T47D (cell line): ENCODE data around the gene DHX16.

Experiments
- DNase-seq, 2 experiments: peaks; one replicate each; pipeline versions ENCODE4 v3.0.0 to v3.0.0-alpha.2; 2011 to 2012; ENCODE audit warnings: low read depth in 1 of 2, low spot score in 1 of 2
- JUND ChIP-seq: IDR thresholded peaks from 2 replicates; pipeline ENCODE4 v1.6.1; 2012; ENCODE audit warnings: low read depth
- in situ Hi-C: cut with HindIII; loops from 2 replicates; pipeline ENCODE4 v1.10.0; 2016; ENCODE audit warnings: low sequenced_read_pairs, low pct_unique_long_range_greater_than_20kb

DHX16 gene

DNA sequence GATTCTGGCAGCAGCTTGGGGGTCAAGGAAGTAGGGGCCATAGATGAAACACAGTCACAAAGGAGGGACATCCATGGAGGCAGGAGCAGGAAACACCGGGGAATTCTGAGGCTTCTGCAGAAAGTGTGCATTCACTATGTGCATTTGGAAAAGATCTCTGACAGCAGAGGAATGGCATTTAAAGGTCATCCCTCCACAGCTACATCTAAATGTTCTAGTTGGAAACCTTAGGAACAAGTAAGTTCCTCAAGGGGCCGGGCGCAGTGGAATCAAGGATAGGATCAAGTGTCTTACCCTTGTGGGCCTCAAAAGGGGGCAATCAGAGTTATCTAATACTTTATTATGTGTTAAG, 17.1 kb downstream of the DHX16 start:
- in situ Hi-C loops = no loop called here
- no peak for TF ChIP-seq JUND
- DNase-seq = no peak

DNA sequence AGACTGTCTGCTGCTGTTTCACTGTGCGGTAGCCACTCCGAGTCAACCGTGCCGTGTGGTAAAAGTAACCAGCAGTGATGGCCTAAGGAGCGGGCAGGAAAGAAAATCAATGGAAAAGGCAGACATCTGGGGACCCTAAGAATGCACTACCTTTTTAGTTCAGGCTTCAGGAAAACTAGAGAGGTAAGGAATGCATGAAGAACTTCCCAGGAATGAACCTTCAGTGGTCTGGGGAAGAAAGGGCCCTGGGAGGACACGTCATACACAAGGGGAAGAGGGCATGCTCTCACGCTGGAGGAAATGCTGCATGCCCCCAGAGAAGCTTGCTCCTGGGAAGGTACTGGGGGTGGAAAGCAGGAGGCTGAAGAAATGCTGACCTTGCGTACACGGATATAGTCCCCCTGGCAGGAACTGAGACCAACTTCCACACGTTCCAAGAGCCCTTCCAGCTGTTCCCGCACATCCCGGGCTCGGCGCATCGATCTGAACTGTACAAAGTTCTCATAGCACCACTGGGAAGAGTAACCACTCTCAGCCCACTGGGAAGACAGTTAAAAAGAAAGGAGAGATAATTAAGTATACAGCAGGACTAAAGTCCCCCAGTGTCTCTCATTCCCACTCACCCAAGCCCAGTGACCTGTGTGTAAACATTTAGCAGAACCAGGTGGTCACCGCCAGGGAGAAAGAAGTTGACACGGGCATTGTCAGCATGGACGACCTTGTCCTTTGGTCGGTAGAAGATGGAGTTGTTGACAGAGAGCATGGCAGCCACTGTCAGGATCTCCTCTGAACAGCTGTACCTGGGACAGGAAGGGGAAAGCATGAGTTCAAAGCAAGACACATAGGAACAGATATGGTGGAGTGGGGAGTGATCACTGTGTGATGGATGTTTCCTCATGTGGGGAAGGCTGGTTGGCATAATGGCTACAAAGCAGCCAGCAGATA, 17.7 kb downstream of the DHX16 start:
- TF ChIP-seq JUND = no peak
- in situ Hi-C loops = no loop called here
- no peak for DNase-seq

DNA sequence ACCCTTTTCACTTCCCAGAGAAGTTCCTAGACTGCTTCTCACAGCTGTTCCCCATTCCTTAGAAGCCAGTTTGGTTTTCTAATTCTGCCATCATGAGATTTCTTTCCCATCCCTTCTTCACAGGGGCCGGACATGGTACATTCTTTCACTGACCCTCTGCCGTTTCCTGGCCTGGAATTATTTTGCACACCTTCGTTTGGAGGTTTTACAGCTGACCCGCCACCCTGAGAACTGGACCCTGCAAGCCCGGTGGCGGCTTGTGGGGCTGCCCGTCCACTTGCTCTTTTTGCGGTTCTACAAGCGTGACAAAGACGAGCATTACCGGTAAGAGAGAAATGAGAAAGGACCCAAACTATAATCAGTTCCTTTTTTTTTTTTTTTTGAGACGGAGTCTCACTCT, 21.7 kb downstream of the DHX16 start:
- no peak for TF ChIP-seq JUND
- DNase-seq = no peak
- in situ Hi-C loops = no loop called here

DNA sequence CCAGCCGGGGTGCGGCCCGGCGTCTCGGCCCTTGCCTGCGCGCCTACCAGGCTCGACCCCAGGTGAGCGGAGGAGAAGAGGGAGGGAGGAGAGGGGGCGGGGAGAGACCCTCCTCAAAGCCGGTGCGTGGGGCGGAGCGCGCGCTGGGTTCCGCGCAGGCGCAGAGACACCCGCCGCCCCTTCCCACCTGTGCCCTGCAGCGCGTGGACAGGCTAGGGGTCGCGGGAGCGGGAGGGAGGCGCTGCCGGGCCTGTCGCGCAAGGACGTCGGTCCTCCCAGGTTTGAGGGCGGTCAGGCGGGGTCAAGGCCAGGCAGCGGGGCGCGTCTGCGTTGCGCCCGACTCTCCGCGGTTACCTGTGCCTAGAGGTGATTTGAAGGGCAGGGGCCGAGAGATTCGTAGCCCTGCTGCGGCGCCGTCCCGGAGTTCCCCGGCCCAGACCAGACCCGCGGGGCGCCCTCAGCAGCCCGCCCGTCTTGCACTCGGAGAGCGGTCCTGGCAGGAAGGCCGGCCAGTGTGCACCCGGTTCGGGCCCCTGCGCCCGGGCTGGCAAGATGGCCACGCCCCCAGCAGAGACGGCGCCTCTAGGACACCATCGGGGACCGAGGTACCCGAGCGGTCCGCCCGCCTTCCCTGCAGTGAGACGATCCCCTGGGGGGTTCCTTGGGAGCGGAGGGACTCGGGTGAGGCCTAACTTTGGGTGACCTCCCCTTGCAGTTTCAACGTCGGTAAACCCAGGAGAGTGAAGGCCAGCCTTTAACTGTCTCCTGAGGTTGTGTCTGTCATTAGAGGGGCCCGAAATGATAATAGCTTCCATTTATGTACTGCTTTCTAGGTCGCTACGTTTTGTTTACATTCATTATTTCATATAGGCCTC, 25.3 kb downstream of the DHX16 start:
- no peak for TF ChIP-seq JUND
- in situ Hi-C loops = no loop called here
- DNase-seq = peak; percentile 74 to 80

DNA sequence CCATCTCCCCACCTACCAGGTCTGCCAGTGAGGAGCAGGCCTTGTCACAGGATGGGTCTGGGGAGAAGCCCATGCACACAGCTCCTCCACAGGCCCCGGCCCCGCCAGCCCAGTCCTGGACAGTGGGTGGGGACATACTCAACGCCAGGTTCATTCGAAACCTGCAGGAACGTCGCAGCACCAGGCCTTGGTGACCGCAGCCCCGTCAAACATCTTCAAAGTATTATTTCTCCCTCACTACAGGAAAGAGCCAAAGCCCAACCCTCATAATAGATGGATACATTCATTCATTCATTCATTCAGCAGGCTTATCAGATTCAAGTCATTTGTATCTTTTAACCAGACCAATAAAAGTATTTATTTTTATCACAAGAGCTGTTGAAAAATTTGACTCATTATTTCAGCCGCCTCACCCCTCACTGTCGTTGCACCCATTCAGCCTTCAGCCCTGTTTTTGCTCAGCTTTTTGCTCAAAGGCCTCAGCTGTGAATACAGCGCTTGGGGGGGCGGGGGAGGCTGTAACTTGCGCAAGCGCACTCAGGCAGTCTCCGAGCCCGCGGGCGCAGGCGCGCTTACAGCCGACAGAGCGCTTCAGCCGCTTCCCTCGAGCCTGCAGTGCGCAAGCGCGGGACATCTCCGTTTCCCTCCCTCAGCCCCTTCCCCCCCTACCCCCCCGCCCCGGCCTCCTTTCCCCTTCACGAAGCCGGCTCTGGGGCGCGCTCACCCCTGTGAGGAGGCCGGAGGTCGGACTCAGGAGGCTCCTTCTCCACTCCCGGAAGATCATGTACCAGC, 26.2 kb downstream of the DHX16 start, which contains the start of gene C6orf136:
Gene C6orf136 (plus strand): TSS at position 684 of the 792 bp plus-strand sequence. CDS start 99 bp downstream, at position 783.
- in situ Hi-C loops = no loop called here
- DNase-seq = peak; percentile 88 to 95
- no peak for TF ChIP-seq JUND

DNA sequence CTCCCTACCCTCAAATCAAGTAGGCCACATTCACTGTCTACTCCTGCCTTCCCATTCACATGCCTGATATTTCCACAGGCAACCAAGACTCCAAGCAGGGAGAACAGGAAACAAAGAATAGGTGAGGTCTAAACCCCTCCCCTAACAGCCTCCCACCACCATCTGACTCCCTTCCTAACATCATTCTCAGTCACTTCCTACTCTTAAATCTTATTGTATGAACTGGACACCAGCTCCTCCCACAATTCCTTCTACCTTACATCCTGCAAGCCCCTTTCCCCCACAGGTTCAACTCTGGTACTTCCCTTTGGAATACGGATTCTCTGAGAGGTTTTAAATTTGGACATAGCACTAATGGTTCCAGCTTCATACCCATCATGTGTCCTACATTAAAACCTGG, 26.8 kb downstream of the DHX16 start:
- no peak for TF ChIP-seq JUND
- in situ Hi-C loops = no loop called here

DNA sequence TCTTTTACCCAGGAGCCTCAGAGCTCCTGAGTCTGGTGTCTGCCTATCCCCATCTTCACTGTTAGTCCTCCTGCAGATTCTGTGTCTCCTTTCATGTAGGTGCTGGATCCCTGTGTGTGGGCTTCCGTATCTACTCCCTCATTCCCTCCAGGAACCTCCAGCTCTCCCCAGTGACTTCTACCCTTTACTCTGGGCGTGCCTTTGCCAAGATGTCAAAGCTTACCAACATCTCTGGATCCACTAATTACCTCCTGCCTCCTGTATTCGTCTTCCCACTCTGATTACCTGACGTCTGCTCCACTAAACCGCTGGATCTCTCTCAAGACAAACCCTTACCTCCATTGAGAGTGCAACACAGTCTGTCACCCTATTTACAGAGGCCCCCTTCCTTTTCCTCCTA, 28.0 kb downstream of the DHX16 start:
- in situ Hi-C loops = no loop called here
- TF ChIP-seq JUND = no peak
- no peak for DNase-seq

More for the DNA sequence above, 26.8 kb downstream of the DHX16 start:
- no peak for DNase-seq

DNA sequence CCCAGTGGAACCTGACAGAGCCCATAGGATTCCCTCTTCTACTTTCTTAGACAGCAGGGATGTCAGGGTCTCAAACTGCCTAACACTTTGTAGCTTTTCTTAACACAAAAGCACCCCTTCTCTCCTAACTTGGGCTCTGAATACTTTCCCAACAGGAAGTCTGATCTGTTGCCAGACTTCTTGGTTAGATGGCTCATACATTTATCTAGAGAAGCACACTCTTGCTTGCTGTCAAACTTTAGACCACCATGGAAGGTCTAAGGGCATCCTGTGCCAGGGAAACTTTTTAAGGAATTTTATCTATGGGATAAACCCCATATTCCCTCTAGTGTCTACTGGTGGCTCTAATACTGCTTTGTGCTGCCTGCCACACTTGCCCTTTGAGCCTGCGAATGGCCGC, 29.1 kb downstream of the DHX16 start:
- in situ Hi-C loops = no loop called here
- TF ChIP-seq JUND = no peak

DNA sequence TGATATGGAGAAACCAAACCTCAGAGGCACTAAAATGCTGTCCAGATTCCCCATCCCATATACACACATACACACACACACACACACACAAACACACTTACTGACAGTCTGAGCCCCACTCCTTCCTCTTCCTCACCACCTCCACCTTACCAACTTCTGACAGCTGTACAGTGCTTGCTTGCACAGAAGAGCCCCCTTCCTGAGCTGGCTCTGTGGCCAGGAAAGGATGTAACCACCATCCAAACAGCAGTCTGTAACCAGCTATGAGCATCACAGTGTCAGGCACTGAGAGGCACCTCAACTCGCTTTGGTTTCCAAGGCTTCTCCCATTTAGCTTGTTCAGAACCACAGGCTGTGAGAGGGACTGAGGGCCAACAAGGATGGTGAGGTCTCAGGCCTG, 31.8 kb downstream of the DHX16 start:
- no peak for TF ChIP-seq JUND
- in situ Hi-C loops = no loop called here
- DNase-seq = no peak

More for the DNA sequence above, 29.1 kb downstream of the DHX16 start:
- no peak for DNase-seq

DNA sequence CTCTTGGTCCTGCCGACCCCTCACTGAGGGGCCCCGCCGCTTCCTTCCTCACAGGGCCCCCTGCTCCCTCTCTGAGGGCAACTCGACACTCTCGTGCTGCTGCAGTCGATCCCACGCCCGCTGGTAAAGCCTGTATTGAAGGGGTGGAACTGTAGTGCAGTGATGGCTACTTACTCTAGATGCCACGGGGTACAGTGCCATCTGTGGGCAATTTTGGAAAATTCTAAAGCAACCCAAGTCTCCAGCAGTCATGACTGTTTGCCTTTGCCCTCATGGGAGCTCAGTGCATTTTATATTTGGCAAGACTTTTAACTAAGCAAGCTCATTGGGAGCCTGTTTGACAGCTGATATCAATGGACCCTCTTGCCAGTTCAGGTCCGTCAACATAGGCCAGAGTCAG, 32.3 kb downstream of the DHX16 start:
- TF ChIP-seq JUND = no peak
- peak in 1 of 2 experiments; percentile 37 for DNase-seq
- in situ Hi-C loops = no loop called here

DNA sequence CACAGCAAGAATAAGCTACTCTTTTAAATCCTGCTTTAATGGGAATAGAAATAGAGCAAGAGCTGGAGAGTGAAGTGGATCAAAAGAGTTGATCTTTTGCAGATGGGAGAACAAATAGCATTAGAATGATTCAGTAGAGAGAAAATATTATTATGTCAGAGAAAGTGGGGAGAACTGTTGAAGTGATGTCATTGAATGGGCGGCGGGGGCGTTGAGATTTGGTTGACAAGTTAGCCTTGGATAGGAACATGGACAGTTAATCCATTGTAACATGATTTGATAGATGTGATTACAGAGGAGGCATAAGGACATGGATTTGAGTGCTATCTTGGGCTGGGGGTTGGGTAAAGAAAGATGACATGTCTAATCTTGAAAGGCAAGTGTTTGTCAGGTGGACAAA, 37.0 kb downstream of the DHX16 start:
- no peak for DNase-seq
- TF ChIP-seq JUND = no peak
- in situ Hi-C loops = no loop called here
